Uterus (tissue), 4 donors: ENCODE measurements around the gene LRP1B. TPM values are rescaled to one million over a fixed set of nuclear protein-coding genes. Genes with fewer than 3 reads are reported as not detected.

ENCODE experiments used
- DNase-seq, 2 donors: peaks; one replicate each; pipeline ENCODE4 v3.0.0-alpha.2; 2019 to 2020
- H3K27ac ChIP-seq, 2 donors: fragments of 200-600 bp; sonication (generic); 1 replicate in 1 of 2; 2 replicates in 1 of 2; pipeline ENCODE4 v1.5.1; 2016 to 2018
- H3K27me3 ChIP-seq, 2 donors: fragments of 200-600 bp; sonication (generic); one replicate each; pipeline ENCODE4 v1.5.1; 2018 to 2019; ENCODE audit warnings: control low read depth in 1 of 2
- H3K36me3 ChIP-seq, 2 donors: fragments of 200-600 bp; sonication (generic); one replicate each; pipeline ENCODE4 v1.5.1; 2019; ENCODE audit warnings: control low read depth in 1 of 2
- H3K4me1 ChIP-seq, 2 donors: fragments of 200-600 bp; sonication (generic); one replicate each; pipeline ENCODE4 v1.5.1; 2018 to 2019; ENCODE audit warnings: control low read depth in 1 of 2
- H3K4me3 ChIP-seq, 2 donors: fragments of 200-600 bp; sonication (generic); 1 replicate in 1 of 2; 2 replicates in 1 of 2; pipeline ENCODE4 v1.5.1; 2018 to 2019; ENCODE audit warnings: mild to moderate bottlenecking in 1 of 2
- H3K9me3 ChIP-seq, 2 donors: fragments of 200-600 bp; sonication (generic); one replicate each; pipeline ENCODE4 v1.5.1; 2019; ENCODE audit warnings: control low read depth in 1 of 2
- CTCF ChIP-seq, 4 experiments: fragments of 200-600 bp in 2 of 4; fragments of 450-650 bp in 2 of 4; sonication (generic) in 2 of 4; IDR thresholded peaks; one replicate each; pipeline ENCODE4 v1.5.1; 2016 to 2019; ENCODE audit warnings: antibody characterized with exemption in 4 of 4, mild to moderate bottlenecking in 2 of 4, moderate library complexity in 1 of 4
- POLR2A ChIP-seq, 2 donors: fragments of 450-650 bp; IDR thresholded peaks; one replicate each; pipeline ENCODE4 v1.6.1; 2016; ENCODE audit warnings: antibody characterized with exemption in 2 of 2, mild to moderate bottlenecking in 1 of 2, moderate library complexity in 1 of 2
- intact Hi-C: fragments of 100-400 bp; cut with DNase I; formaldehyde crosslinking; loops from one replicate; pipeline ENCODE4 v1.15.1; 2023; ENCODE audit warnings: low total_unique reads
- total RNA-seq, 4 donors: library from RNA; depleted of rRNA in 3 of 4; stranded (reverse); fragments of >200 nt in 3 of 4; gene quantifications; one replicate each; pipeline versions ENCODE4 v1.1.0 to v1.2.4, GENCODE V29; 2014 to 2023
- donor health status: DM: yes; HTN: yes; CAD: no.

The LRP1B gene
- total RNA-seq, 4 donors from 2014 or later = 0.29 to 7.3 (median 0.79) TPM; not detected in 1

- intact Hi-C loops = no loop called here
- Histone ChIP-seq H3K36me3 (no peaks in the 10 kb centered on the region), H3K4me1 (no peaks in the 10 kb centered on the region), H3K4me3 (no peak overlapping the region), H3K27ac (no peak overlapping the region), H3K9me3 (no peaks in the 10 kb centered on the region), H3K27me3 (no peaks in the 10 kb centered on the region)
- DNase-seq = no peak
- TF ChIP-seq CTCF (IDR thresholded peaks at IDR 0.05) (no peak), POLR2A (IDR thresholded peaks at IDR 0.05) (no peak)
Observed at GRCh38 chr2:140376686-140377085, 1754.1 kb downstream of the LRP1B start.

- TF ChIP-seq CTCF (IDR thresholded peaks at IDR 0.05) = no peak
- no peak for TF ChIP-seq POLR2A (IDR thresholded peaks at IDR 0.05)
- H3K36me3 ChIP-seq = no peaks in the 10 kb centered on the region
- H3K4me3 ChIP-seq = no peak overlapping the region
- no peaks in the 10 kb centered on the region for H3K27me3 ChIP-seq
- H3K9me3 ChIP-seq = no peaks in the 10 kb centered on the region
- no peak overlapping the region for H3K27ac ChIP-seq
- intact Hi-C loops = no loop called here
- DNase-seq = no peak
- no peaks in the 10 kb centered on the region for H3K4me1 ChIP-seq
Observed at GRCh38 chr2:140363131-140363530, 1767.7 kb downstream of the LRP1B start.

- Histone ChIP-seq H3K27me3 (no peaks in the 10 kb centered on the region), H3K27ac (no peak overlapping the region), H3K36me3 (no peaks in the 10 kb centered on the region), H3K4me3 (no peak overlapping the region), H3K4me1 (no peaks in the 10 kb centered on the region), H3K9me3 (no peaks in the 10 kb centered on the region)
- no peak for TF ChIP-seq POLR2A (IDR thresholded peaks at IDR 0.05)
- TF ChIP-seq CTCF (IDR thresholded peaks at IDR 0.05) = no peak
- DNase-seq = no peak
- intact Hi-C loops = no loop called here
Observed at GRCh38 chr2:140362361-140362760, 1768.5 kb downstream of the LRP1B start.

GRCh38 chr2:140359056-140359771 lies 1771.6 kb downstream of the LRP1B start:
- Histone ChIP-seq H3K27me3 (no peaks in the 10 kb centered on the region), H3K4me3 (no peak overlapping the region), H3K9me3 (no peaks in the 10 kb centered on the region), H3K36me3 (no peaks in the 10 kb centered on the region), H3K27ac (no peak overlapping the region), H3K4me1 (no peaks in the 10 kb centered on the region)
- TF ChIP-seq CTCF (IDR thresholded peaks at IDR 0.05) = no peak
- TF ChIP-seq POLR2A (IDR thresholded peaks at IDR 0.05) = no peak
- DNase-seq = no peak
- intact Hi-C loops = no loop called here

- Histone ChIP-seq H3K27me3 (no peaks in the 10 kb centered on the region), H3K4me3 (no peak overlapping the region), H3K27ac (no peak overlapping the region), H3K9me3 (no peaks in the 10 kb centered on the region), H3K4me1 (no peaks in the 10 kb centered on the region), H3K36me3 (no peaks in the 10 kb centered on the region)
- DNase-seq = no peak
- no peak for TF ChIP-seq POLR2A (IDR thresholded peaks at IDR 0.05)
- TF ChIP-seq CTCF (IDR thresholded peaks at IDR 0.05) = no peak
- intact Hi-C loops = no loop called here
Observed at GRCh38 chr2:140356697-140357096, 1774.1 kb downstream of the LRP1B start.
